Left kidney (tissue), 2 donors: ENCODE results near the gene PIBF1. TPM values are rescaled to one million over a fixed set of nuclear protein-coding genes. Genes with fewer than 3 reads are reported as not detected.

ENCODE experiments used
- DNase-seq: peaks from one replicate; pipeline ENCODE4 v3.0.0-alpha.2; 2013
- polyA plus RNA-seq: library from polyadenylated mRNA; unstranded; fragments of 120-200 nt; gene quantifications from one replicate; pipeline ENCODE4 v1.2.1, GENCODE V29; 2013; ENCODE audit not compliant: insufficient read length

PIBF1 gene
- polyA plus RNA-seq, 1 donor, result 42.7 TPM

- peak; percentile 64 for DNase-seq
Measured at GRCh38 chr13:73060251-73061160, 278.6 kb downstream of the PIBF1 start.

- no peak for DNase-seq
Measured at GRCh38 chr13:73061473-73061872, 279.5 kb downstream of the PIBF1 start.

GRCh38 chr13:73061876-73062275 lies 279.9 kb downstream of the PIBF1 start:
- no peak for DNase-seq

GRCh38 chr13:73062468-73062867 lies 280.5 kb downstream of the PIBF1 start:
- DNase-seq, result no peak

- no peak for DNase-seq
Measured at GRCh38 chr13:73063166-73063565, 281.2 kb downstream of the PIBF1 start.

GRCh38 chr13:73065036-73065435 lies 283.1 kb downstream of the PIBF1 start:
- DNase-seq, result no peak

GRCh38 chr13:73065665-73066340 lies 283.9 kb downstream of the PIBF1 start:
- peak; percentile 54 for DNase-seq

Other genes starting within 250 kb of the PIBF1 start
- 22.3 TPM for gene MZT1, start 54.5 kb upstream of the PIBF1 start, polyA plus RNA-seq
- 14.6 TPM for gene BORA, start 54.2 kb upstream of the PIBF1 start, polyA plus RNA-seq
- 43.3 TPM for gene DIS3, start 233 bp upstream of the PIBF1 start, polyA plus RNA-seq